ENCODE data around the gene INPP5D.
A peak's percentile ranks its signal among the peaks of the same experiment; 100 is the strongest.
"Not testable (repeated sequence)": the region's sequence is repeated elsewhere in the genome, so short reads cannot be mapped to it uniquely, and the experiment has no call there.

The INPP5D gene

DNA sequence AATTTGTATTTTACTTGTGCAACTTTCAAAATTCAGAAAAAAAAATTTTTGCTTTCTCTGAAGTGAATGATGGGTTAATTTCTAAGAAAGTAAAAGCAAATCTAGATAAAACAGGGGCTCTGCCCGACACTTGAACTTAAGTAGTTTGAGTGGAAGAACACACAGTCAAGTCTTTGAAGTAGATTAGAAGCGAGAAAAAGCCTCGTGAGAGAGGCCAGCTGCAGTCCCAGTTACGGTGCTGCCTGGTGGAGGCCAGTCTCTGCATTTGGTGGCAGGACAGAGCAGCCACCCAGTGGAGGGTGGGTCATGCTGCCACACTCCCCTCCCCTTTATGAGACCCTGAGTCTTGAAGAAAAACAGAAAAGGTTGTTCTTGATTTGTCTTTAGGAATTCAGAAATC, 81.8 kb downstream of the INPP5D start:
- no peak for DNase-seq (ENCODE audit: low read depth in 2 of 2)

- no peak for DNase-seq (ENCODE audit: low read depth in 2 of 2)
These were observed 82.3 kb downstream of the INPP5D start for GRCh38 chr2:233142355-233142897.

- DNase-seq (ENCODE audit: low read depth in 2 of 2): no peak
These were observed 83.7 kb downstream of the INPP5D start for GRCh38 chr2:233143700-233144331.

GRCh38 chr2:233145726-233146125, 85.6 kb downstream of the INPP5D start:
- no peak for DNase-seq (ENCODE audit: low read depth in 2 of 2)

DNA sequence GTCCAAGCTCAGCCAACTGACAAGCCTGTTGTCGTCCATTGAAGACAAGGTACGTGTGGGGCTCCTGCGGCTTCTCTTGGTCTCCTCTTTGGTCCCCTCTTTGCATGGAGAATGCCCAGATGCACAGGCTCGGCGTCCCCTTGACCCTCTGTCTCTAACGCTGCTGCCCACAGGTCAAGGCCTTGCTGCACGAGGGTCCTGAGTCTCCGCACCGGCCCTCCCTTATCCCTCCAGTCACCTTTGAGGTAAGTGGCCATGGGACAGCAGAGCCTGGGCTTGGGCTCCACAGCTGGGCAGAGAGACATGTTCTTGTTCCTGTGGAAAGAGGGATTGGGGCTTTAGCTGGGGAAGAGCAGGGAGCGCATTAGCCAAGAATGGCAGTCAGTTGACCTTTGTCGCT, 86.1 kb downstream of the INPP5D start:
- DNase-seq (ENCODE audit: low read depth in 2 of 2): no peak

DNA sequence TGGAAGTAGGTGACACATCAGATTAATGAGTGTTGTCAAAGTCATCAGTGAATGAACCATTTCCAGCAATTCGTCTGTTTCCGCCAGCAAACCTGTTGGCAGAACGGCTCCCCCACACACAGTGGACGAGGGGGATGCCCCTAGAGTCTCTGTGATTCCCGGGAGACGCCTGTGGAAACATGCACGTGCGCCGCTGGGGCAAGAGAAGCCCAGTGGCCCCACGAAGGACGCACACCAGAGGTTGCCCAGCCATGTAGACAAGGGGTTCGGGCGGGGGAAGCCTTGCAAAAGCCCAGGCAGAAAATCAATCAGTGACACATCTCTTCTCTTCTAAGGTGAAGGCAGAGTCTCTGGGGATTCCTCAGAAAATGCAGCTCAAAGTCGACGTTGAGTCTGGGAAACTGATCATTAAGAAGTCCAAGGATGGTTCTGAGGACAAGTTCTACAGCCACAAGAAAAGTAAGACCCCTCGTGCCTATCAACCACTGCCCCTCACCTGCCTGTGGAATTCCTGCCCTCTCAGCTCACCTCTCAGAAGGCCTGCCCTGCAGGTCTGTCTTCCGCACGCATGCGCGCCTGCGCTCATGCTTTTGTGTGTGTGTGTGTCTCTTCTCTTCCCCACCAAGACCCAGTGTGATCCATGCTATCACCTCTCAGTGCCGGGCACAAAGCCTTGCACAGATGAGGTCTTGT, 87.1 kb downstream of the INPP5D start:
- DNase-seq (ENCODE audit: low read depth in 2 of 2): no peak

- no peak for DNase-seq (ENCODE audit: low read depth in 2 of 2)
These were observed 87.7 kb downstream of the INPP5D start for GRCh38 chr2:233147829-233148167.

DNA sequence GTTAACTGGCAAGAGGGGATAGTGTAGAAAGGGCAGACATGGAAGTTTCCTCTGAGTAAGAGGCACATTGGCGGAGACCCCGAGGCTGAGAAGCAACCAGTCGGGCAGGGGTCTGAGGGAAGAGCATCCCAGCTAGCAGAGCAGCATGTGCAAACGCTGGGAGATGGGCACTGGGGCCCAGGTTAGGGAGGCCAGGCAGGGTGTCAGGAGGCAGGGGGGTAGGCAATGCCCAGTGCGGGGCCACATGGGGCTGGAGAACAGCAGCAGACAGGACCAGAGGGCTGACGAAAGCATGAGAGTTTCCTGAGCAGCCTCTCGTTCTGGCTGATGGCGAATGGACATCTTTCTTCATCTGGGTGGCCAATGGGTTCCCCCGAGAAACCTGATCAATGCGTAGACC, 88.2 kb downstream of the INPP5D start:
- no peak for DNase-seq (ENCODE audit: low read depth in 2 of 2)

- DNase-seq (ENCODE audit: low read depth in 2 of 2): no peak
These were observed 92.4 kb downstream of the INPP5D start for GRCh38 chr2:233152541-233152940.

GRCh38 chr2:233153146-233153798, 93.1 kb downstream of the INPP5D start:
- DNase-seq (ENCODE audit: low read depth in 2 of 2): no peak

- DNase-seq (ENCODE audit: low read depth in 2 of 2): no peak
These were observed 95.9 kb downstream of the INPP5D start for GRCh38 chr2:233156001-233156400.

DNA sequence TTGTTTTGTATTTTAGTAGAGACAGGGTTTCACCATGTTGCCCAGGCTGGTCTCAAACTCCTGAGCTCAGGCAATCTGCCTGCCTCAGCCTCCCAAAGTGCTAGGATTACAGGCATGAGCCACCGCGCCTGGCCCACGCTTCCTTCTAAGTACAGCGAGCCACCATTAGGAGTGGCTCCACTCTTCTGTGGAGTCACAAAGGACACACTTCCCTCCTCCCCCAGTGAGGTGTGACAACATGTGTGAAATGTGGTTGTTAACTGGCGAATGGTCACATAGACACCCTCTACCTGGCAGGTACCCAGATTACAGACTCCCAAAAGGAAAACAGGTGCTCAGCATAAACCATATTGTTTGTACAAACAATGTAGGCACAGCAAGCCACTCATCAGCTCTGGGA, 96.3 kb downstream of the INPP5D start:
- DNase-seq (ENCODE audit: low read depth in 2 of 2): not testable (repeated sequence)

- no peak for DNase-seq (ENCODE audit: low read depth in 2 of 2)
These were observed 101.6 kb downstream of the INPP5D start for GRCh38 chr2:233161730-233162129.

GRCh38 chr2:233162770-233163169, 102.6 kb downstream of the INPP5D start:
- DNase-seq (ENCODE audit: low read depth in 2 of 2): no peak

DNA sequence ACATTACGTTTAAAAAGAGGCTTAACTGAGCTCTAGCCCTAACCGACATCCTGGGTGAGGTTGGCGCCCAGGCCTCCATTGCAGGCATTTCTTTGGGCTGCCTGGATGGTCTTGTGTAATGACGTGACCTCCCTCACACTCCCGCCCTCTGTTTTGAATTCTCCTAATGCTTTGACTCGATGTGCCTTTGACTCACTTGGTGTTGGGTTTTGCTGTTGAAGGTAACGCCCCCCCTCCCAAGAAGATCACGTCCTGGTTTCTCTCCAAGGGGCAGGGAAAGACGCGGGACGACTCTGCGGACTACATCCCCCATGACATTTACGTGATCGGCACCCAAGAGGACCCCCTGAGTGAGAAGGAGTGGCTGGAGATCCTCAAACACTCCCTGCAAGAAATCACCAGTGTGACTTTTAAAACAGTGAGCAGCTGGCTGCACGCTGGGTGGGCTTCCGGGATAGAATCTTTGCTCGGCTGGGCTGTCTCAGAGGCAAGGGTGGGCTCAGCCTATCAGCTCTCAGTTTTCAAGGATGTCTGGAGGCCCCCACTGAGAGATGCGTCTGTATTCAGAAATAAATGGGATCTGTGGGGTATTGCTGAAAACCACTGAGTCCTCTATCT, 103.5 kb downstream of the INPP5D start:
- no peak for DNase-seq (ENCODE audit: low read depth in 2 of 2)

- DNase-seq (ENCODE audit: low read depth in 2 of 2): no peak
These were observed 104.0 kb downstream of the INPP5D start for GRCh38 chr2:233164128-233164635.

DNA sequence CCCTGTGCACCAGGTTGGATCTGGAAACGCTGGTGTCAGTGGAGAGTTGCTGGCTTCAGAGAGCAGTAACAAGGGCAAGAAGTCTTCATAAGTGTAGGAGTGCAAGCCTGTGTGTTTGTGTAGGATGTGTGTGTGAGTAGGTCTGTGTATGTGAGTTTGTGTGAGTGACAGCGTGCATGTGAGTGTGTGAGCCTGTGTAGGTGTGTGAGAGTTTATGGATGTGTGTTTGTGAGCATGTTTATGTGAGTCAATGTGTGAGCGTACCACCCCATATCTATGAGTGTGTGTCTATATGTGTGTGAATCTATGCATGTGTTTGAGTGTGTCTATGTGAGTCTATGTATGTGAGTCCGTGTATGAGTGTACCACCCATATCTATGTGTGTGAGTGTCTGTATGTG, 104.8 kb downstream of the INPP5D start:
- DNase-seq (ENCODE audit: low read depth in 2 of 2): no peak

DNA sequence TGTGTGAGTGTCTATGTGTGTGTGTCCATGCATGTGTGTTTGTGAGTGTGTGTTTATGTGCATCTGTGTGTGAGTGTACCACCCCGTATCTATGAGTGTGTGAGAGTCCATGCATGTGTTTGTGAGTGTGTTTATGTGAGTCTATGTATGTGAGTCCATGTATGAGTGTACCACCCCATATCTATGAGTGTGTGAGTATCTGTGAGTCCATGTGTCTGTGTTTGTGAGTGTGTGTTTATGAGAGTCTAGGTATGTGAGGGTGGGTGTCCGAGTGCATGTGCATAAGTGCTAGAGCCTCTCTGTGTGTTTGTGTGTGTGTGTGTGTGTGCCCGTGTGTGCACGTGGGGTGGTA, 105.4 kb downstream of the INPP5D start:
- DNase-seq (ENCODE audit: low read depth in 2 of 2): no peak

- peak; percentile 3 to 8 for DNase-seq (ENCODE audit: low read depth in 2 of 2)
These were observed 105.9 kb downstream of the INPP5D start for GRCh38 chr2:233165895-233166661.

- no peak for DNase-seq (ENCODE audit: low read depth in 2 of 2)
These were observed 108.3 kb downstream of the INPP5D start for GRCh38 chr2:233168445-233168844.

DNA sequence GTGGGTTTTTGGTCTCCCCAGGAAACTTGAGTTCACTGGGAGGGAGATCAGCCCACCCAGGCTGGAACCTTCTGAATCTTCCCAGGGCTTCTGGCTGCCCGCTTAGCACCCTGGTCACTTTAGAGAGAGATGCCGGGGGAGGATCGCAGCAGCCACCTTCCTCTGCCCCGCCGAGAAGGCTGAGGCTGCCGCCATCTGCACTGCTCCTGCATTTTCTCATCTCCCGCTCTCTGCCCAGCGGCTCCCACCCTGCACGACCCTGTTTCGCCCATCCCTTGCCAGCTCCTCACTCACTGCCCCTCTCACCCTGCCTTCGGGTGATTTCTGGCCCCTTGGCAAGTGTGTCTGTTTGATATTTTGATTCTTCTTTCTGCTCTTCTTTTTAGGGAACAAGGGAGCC, 108.8 kb downstream of the INPP5D start:
- DNase-seq (ENCODE audit: low read depth in 2 of 2): no peak

- DNase-seq (ENCODE audit: low read depth in 2 of 2): no peak
These were observed 111.2 kb downstream of the INPP5D start for GRCh38 chr2:233171344-233171743.

All from stimulated activated CD8-positive, alpha-beta memory T cell treated with anti-CD3 and anti-CD28 coated beads, Interleukin-7, amount 100 ng/mL, for 1 hour (primary cell).